ENCODE results near the gene COG5.

The COG5 gene

GRCh38 chr7:107501593-107501992 lies 62.1 kb downstream of the COG5 start:
- Histone ChIP-seq H3K9me2 (replicated peaks; ENCODE audit: control insufficient read depth, low read length) (no peaks in the 10 kb centered on the region), H3K36me3 (ENCODE audit: control insufficient read depth, low read length) (peaks cover 3% of the 10 kb centered on the region; the same call in 1 of the 2 replicates), H3K27me3 (ENCODE audit: control insufficient read depth, low read length) (no peaks in the 10 kb centered on the region), H3K79me2 (ENCODE audit: control insufficient read depth, low read length) (0 out of 2 replicates have a peak, but pooled peaks cover 3% of the 10 kb centered on the region), H3K4me2 (ENCODE audit: low read length) (no peak overlapping the region), H4K20me1 (ENCODE audit: control insufficient read depth, insufficient read depth, low read depth, low read length) (no peaks in the 10 kb centered on the region), H3K27ac (ENCODE audit: low read depth, low read length) (no peak overlapping the region), H3K4me3 (ENCODE audit: low read length) (no peak overlapping the region), H3K4me1 (ENCODE audit: control insufficient read depth, low read length) (no peaks in the 10 kb centered on the region), H3K9me3 (ENCODE audit: control insufficient read depth, insufficient read depth, low read length) (no peaks in the 10 kb centered on the region), H3F3A (ENCODE audit: control insufficient read depth, insufficient read depth) (peaks cover 2% of the 10 kb centered on the region; the same call in 1 of the 2 replicates)
- TF ChIP-seq EZH2phosphoT487 (IDR thresholded peaks at IDR 0.05; ENCODE audit: borderline replicate concordance, low read length) (no peak), CTCF (IDR thresholded peaks at IDR 0.05; ENCODE audit: low read depth, low read length, poor library complexity, severe bottlenecking) (peak; percentile 81)

- H3K79me2 ChIP-seq (ENCODE audit: control insufficient read depth, low read length): peaks cover 14% of the 10 kb centered on the region
Observed at GRCh38 chr7:107499731-107500130, 64.0 kb downstream of the COG5 start.

GRCh38 chr7:107495516-107495915 lies 68.2 kb downstream of the COG5 start:
- Histone ChIP-seq H3K27ac (ENCODE audit: low read depth, low read length) (no peak overlapping the region), H3K79me2 (ENCODE audit: control insufficient read depth, low read length) (peaks cover 15% of the 10 kb centered on the region), H3K4me3 (ENCODE audit: low read length) (no peak overlapping the region), H4K20me1 (ENCODE audit: control insufficient read depth, insufficient read depth, low read depth, low read length) (no peaks in the 10 kb centered on the region), H3K9me2 (replicated peaks; ENCODE audit: control insufficient read depth, low read length) (no peaks in the 10 kb centered on the region), H3K9me3 (ENCODE audit: control insufficient read depth, insufficient read depth, low read length) (no peaks in the 10 kb centered on the region), H3K36me3 (ENCODE audit: control insufficient read depth, low read length) (no peaks in the 10 kb centered on the region), H3F3A (ENCODE audit: control insufficient read depth, insufficient read depth) (no peaks in the 10 kb centered on the region), H3K4me1 (ENCODE audit: control insufficient read depth, low read length) (no peaks in the 10 kb centered on the region), H3K27me3 (ENCODE audit: control insufficient read depth, low read length) (no peaks in the 10 kb centered on the region), H3K4me2 (ENCODE audit: low read length) (no peak overlapping the region)
- no peak for TF ChIP-seq EZH2phosphoT487 (IDR thresholded peaks at IDR 0.05; ENCODE audit: borderline replicate concordance, low read length)
- no peak for TF ChIP-seq CTCF (IDR thresholded peaks at IDR 0.05; ENCODE audit: low read depth, low read length, poor library complexity, severe bottlenecking)

More at GRCh38 chr7:107499731-107500130, 64.0 kb downstream of the COG5 start:
- Histone ChIP-seq H3K27me3 (ENCODE audit: control insufficient read depth, low read length) (no peaks in the 10 kb centered on the region), H3K9me2 (replicated peaks; ENCODE audit: control insufficient read depth, low read length) (no peaks in the 10 kb centered on the region), H3K4me2 (ENCODE audit: low read length) (no peak overlapping the region), H4K20me1 (ENCODE audit: control insufficient read depth, insufficient read depth, low read depth, low read length) (no peaks in the 10 kb centered on the region), H3K4me3 (ENCODE audit: low read length) (no peak overlapping the region), H3K4me1 (ENCODE audit: control insufficient read depth, low read length) (no peaks in the 10 kb centered on the region), H3K36me3 (ENCODE audit: control insufficient read depth, low read length) (no peaks in the 10 kb centered on the region), H3K9me3 (ENCODE audit: control insufficient read depth, insufficient read depth, low read length) (no peaks in the 10 kb centered on the region), H3K27ac (ENCODE audit: low read depth, low read length) (no peak overlapping the region), H3F3A (ENCODE audit: control insufficient read depth, insufficient read depth) (peaks cover 2% of the 10 kb centered on the region; the same call in 1 of the 2 replicates)
- TF ChIP-seq EZH2phosphoT487 (IDR thresholded peaks at IDR 0.05; ENCODE audit: borderline replicate concordance, low read length) (no peak), CTCF (IDR thresholded peaks at IDR 0.05; ENCODE audit: low read depth, low read length, poor library complexity, severe bottlenecking) (no peak)

Data from DOHH2 (cell line).